Measurements from ENCODE around the gene SULT1C2.

- TF ChIP-seq CTCF (conservative IDR thresholded peaks at IDR 0.05; ENCODE audit: low read depth, low read length) (no peak), RAD21 (IDR thresholded peaks at IDR 0.05; ENCODE audit: low read length) (no peak), MXI1 (IDR thresholded peaks at IDR 0.05; ENCODE audit: borderline replicate concordance, low read depth, low read length) (no peak), SMC3 (IDR thresholded peaks at IDR 0.05; ENCODE audit: low read depth, low read length) (no peak), POLR2A (IDR thresholded peaks at IDR 0.05; ENCODE audit: low read depth, low read length) (no peak), CEBPB (IDR thresholded peaks at IDR 0.05; ENCODE audit: low read depth, low read length) (no peak), FOS (IDR thresholded peaks at IDR 0.05; ENCODE audit: low read depth, low read length) (no peak), RFX5 (IDR thresholded peaks at IDR 0.05; ENCODE audit: low read depth, low read length) (no peak), ELK1 (IDR thresholded peaks at IDR 0.05; ENCODE audit: borderline replicate concordance, low read depth, low read length) (no peak), BHLHE40 (IDR thresholded peaks at IDR 0.05; ENCODE audit: low read depth, low read length) (no peak)
- TF ChIP-seq, protein P1, sequence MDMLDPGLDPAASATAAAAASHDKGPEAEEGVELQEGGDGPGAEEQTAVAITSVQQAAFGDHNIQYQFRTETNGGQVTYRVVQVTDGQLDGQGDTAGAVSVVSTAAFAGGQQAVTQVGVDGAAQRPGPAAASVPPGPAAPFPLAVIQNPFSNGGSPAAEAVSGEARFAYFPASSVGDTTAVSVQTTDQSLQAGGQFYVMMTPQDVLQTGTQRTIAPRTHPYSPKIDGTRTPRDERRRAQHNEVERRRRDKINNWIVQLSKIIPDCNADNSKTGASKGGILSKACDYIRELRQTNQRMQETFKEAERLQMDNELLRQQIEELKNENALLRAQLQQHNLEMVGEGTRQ (IDR thresholded peaks at IDR 0.05; ENCODE audit: low read depth, low read length), result no peak
Observed at GRCh38 chr2:108244667-108245414, 43.9 kb upstream of the SULT1C2 start.
